MM.1S (cell line): ENCODE measurements around the gene CCDC160.
"Not testable (repeated sequence)": the region's sequence is repeated elsewhere in the genome, so short reads cannot be mapped to it uniquely, and the experiment has no call there.

Experiments used
- DNase-seq: peaks from one replicate; pipeline ENCODE4 v3.0.0-alpha.2; 2015
- H2AFZ ChIP-seq: fragments of 300-600 bp; sonication (generic); 2 replicates; pipeline ENCODE4 v1.6.0; 2016; ENCODE audit warnings: antibody characterized with exemption, low read length
- H3F3A ChIP-seq: fragments of 300-600 bp; sonication (generic); 2 replicates; pipeline ENCODE4 v1.6.1; 2016; ENCODE audit warnings: mild to moderate bottlenecking, antibody characterized with exemption, low read length, moderate library complexity, mixed read lengths; ENCODE audit not compliant: insufficient read depth
- H3K27ac ChIP-seq: fragments of 300-600 bp; sonication (generic); 2 replicates; pipeline ENCODE4 v1.5.1; 2016; ENCODE audit warnings: mild to moderate bottlenecking, low read length
- H3K27me3 ChIP-seq: fragments of 300-600 bp; sonication (generic); replicated peaks from 2 replicates; pipeline ENCODE4 v1.6.0; 2016; ENCODE audit warnings: low read length; ENCODE audit not compliant: insufficient read depth
- H3K36me3 ChIP-seq: fragments of 300-600 bp; sonication (generic); replicated peaks from 2 replicates; pipeline ENCODE4 v1.6.1; 2016; ENCODE audit warnings: mild to moderate bottlenecking, low read length, mixed read lengths; ENCODE audit not compliant: insufficient read depth
- H3K4me1 ChIP-seq: fragments of 300-600 bp; sonication (generic); 2 replicates; pipeline ENCODE4 v1.6.1; 2016; ENCODE audit warnings: low read length, mixed read lengths
- H3K4me2 ChIP-seq: fragments of 300-600 bp; sonication (generic); 2 replicates; pipeline ENCODE4 v1.6.0; 2016; ENCODE audit warnings: low read depth, low read length
- H3K4me3 ChIP-seq: fragments of 300-600 bp; sonication (generic); 2 replicates; pipeline ENCODE4 v1.5.1; 2016; ENCODE audit warnings: low read length, mixed read lengths
- H3K79me2 ChIP-seq: fragments of 300-600 bp; sonication (generic); 2 replicates; pipeline ENCODE4 v1.6.1; 2016; ENCODE audit warnings: mixed run types, low read length, mixed read lengths
- H3K9ac ChIP-seq: fragments of 300-600 bp; sonication (generic); 2 replicates; pipeline ENCODE4 v1.6.1; 2016; ENCODE audit warnings: low read length, mixed read lengths
- H3K9me2 ChIP-seq: fragments of 300-600 bp; sonication (generic); replicated peaks from 2 replicates; pipeline ENCODE4 v1.6.1; 2016; ENCODE audit warnings: mild to moderate bottlenecking, low read length, mixed read lengths; ENCODE audit not compliant: insufficient read depth
- H3K9me3 ChIP-seq: fragments of 300-600 bp; sonication (generic); replicated peaks from 2 replicates; pipeline ENCODE4 v1.6.1; 2016; ENCODE audit warnings: mild to moderate bottlenecking, low read length, mixed read lengths; ENCODE audit not compliant: insufficient read depth
- H4K20me1 ChIP-seq: fragments of 300-600 bp; sonication (generic); 2 replicates; pipeline ENCODE4 v1.6.1; 2016; ENCODE audit warnings: mild to moderate bottlenecking, low read length, moderate library complexity, mixed read lengths; ENCODE audit not compliant: insufficient read depth
- CTCF ChIP-seq: fragments of 300-600 bp; sonication (generic); IDR thresholded peaks from 2 replicates; pipeline ENCODE4 v1.5.1; 2016; ENCODE audit warnings: antibody characterized with exemption, low read length, mixed read lengths
- EZH2 ChIP-seq: fragments of 300-600 bp; sonication (generic); optimal IDR thresholded peaks from 2 replicates; pipeline ENCODE3; 2017; ENCODE audit warnings: low read depth, mild to moderate bottlenecking, antibody characterized with exemption, low read length, mixed read lengths
- EZH2phosphoT487 ChIP-seq: fragments of 300-600 bp; sonication (generic); IDR thresholded peaks from 2 replicates; pipeline ENCODE4 v1.6.1; 2018; ENCODE audit warnings: antibody characterized with exemption, low read length

The CCDC160 gene

GRCh38 chrX:134255555-134255954, 18.6 kb downstream of the CCDC160 start:
- H3K9me2 ChIP-seq: no peaks in the 10 kb centered on the region
- no peak for DNase-seq
- H3K4me2 ChIP-seq: no peak overlapping the region
- no peaks in the 10 kb centered on the region for H3F3A ChIP-seq
- no peak overlapping the region for H2AFZ ChIP-seq
- H3K9ac ChIP-seq: no peak overlapping the region
- no peaks in the 10 kb centered on the region for H3K79me2 ChIP-seq
- H3K4me3 ChIP-seq: no peak overlapping the region
- H3K27ac ChIP-seq: no peak overlapping the region
- no peak for TF ChIP-seq EZH2phosphoT487
- TF ChIP-seq CTCF: no peak
- no peak for TF ChIP-seq EZH2
- H3K4me1 ChIP-seq: no peaks in the 10 kb centered on the region
- no peaks in the 10 kb centered on the region for H3K9me3 ChIP-seq
- no peaks in the 10 kb centered on the region for H3K27me3 ChIP-seq
- no peaks in the 10 kb centered on the region for H4K20me1 ChIP-seq
- no peaks in the 10 kb centered on the region for H3K36me3 ChIP-seq

DNA sequence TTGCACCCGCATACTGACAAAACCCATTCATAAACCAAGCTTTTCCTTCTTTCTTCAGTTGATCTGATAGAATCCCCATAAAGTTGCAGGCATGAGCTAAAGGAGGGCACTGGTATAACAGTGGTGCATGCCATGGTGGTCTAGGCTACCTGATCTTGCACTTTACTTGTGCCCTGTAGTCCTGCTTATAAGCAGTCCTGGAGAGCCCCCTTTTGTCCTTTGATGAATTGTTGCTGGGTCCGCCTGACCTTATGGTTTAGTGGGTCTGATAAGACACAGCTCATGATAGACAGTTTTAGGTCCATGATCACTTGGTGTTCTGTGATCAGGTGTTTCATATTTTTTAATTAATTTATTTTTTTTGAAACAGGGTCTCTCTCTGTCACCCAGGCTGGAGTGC, 19.7 kb downstream of the CCDC160 start:
- Histone ChIP-seq H3K4me1 (no peaks in the 10 kb centered on the region), H3K4me3 (no peak overlapping the region), H3K4me2 (no peak overlapping the region), H3K36me3 (no peaks in the 10 kb centered on the region), H3K9me2 (no peaks in the 10 kb centered on the region), H3K9me3 (no peaks in the 10 kb centered on the region), H3K27ac (no peak overlapping the region), H4K20me1 (no peaks in the 10 kb centered on the region), H3K27me3 (no peaks in the 10 kb centered on the region), H3K79me2 (no peaks in the 10 kb centered on the region), H2AFZ (no peak overlapping the region), H3K9ac (no peak overlapping the region), H3F3A (no peaks in the 10 kb centered on the region)
- DNase-seq: no peak
- TF ChIP-seq EZH2phosphoT487: no peak
- TF ChIP-seq EZH2: no peak
- TF ChIP-seq CTCF: no peak

DNA sequence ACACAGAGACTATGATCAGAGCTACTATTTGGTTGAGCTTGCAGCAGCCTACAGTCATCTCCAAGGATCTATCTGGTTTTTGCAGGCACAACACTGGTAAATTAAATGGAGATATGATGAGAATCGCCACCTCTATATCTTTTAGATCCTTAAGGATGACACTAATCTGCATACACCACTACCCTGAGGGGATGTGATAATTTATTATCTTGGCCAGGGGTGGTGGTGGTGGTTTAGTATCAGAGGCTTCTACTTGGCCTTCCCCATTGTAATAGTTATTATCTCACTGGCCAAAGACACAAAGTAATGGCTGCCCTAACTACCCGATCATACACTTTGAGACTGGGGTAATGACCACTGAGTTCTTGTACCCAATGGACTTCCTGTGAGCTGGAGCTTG, 21.2 kb downstream of the CCDC160 start:
- Histone ChIP-seq H3K27me3 (no peaks in the 10 kb centered on the region), H3K36me3 (no peaks in the 10 kb centered on the region), H4K20me1 (no peaks in the 10 kb centered on the region), H3K79me2 (no peaks in the 10 kb centered on the region), H3K9ac (no peak overlapping the region), H3K9me2 (no peaks in the 10 kb centered on the region), H3K9me3 (no peaks in the 10 kb centered on the region), H2AFZ (no peak overlapping the region), H3K27ac (no peak overlapping the region), H3K4me2 (no peak overlapping the region), H3F3A (no peaks in the 10 kb centered on the region), H3K4me1 (no peaks in the 10 kb centered on the region), H3K4me3 (no peak overlapping the region)
- no peak for DNase-seq
- TF ChIP-seq EZH2 (no peak), EZH2phosphoT487 (no peak), CTCF (no peak)

- not testable (repeated sequence) for H3K4me3 ChIP-seq, H3K9me2 ChIP-seq, H3K9ac ChIP-seq, H3K4me1 ChIP-seq, H3K4me2 ChIP-seq, H3K36me3 ChIP-seq, H3K27ac ChIP-seq, H3K27me3 ChIP-seq, H3K79me2 ChIP-seq, DNase-seq, H4K20me1 ChIP-seq, H3K9me3 ChIP-seq, H2AFZ ChIP-seq, H3F3A ChIP-seq
These were observed 49.0 kb downstream of the CCDC160 start for GRCh38 chrX:134285934-134286333.
